ENCODE data around the gene PTGFR. TPM values are rescaled to one million over a fixed set of nuclear protein-coding genes. Genes with fewer than 3 reads are reported as not detected.

PTGFR gene
- total and polyA plus RNA-seq, 2 of the 13 experiments (the other 11 are each of a cell fraction or from before 2014, with no cell fraction given): not detected

DNA sequence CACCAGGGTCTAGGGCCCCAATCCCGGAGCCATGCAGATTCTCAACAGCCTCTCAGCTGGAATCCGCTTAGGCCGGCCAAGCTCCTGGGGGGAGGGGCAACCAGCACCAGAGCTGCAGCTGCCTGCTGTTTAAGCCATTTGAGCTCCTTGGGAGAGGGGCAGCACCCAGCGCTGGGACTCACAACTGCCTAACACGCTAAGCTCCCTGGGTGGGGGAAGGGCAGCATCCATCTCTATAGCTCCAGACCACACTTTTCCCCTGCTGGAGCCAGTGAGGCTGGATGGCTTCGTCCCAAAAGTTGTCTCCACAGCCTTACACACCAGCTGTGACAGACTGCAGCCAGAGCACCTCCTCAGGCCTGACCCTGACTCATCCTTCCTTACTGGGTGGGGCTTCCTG lies 6.9 kb upstream of the PTGFR start:
- Histone ChIP-seq H3K4me2 (ENCODE audit: low read depth, low read length) (no peak overlapping the region), H4K20me1 (ENCODE audit: insufficient read depth, low read length) (no peaks in the 10 kb centered on the region), H3K27ac (ENCODE audit: extremely low read length, insufficient read depth, low read length) (no peak overlapping the region), H3K9ac (ENCODE audit: insufficient read depth, low read depth, low read length) (no peak overlapping the region), H3K36me3 (replicated peaks in 1 of 2; ENCODE audit: control insufficient read depth in 1 of 2, insufficient read depth in 2 of 2, low read length in 2 of 2) (no peaks in the 10 kb centered on the region), H3K9me3 (ENCODE audit: low read length) (no peaks in the 10 kb centered on the region), H3K4me3 (replicated peaks in 1 of 3; ENCODE audit: insufficient read depth in 1 of 3, low read depth in 2 of 3, low read length in 3 of 3) (no peak overlapping the region), H2AFZ (ENCODE audit: low read length) (no peak overlapping the region), H3K4me1 (ENCODE audit: insufficient read depth, low read length) (no peaks in the 10 kb centered on the region), H3K79me2 (ENCODE audit: insufficient read depth, low read length) (no peaks in the 10 kb centered on the region), H3K27me3 (ENCODE audit: control insufficient read depth in 1 of 2, insufficient read depth in 2 of 2, low read length in 2 of 2) (no peaks in the 10 kb centered on the region)
- WGBS (ENCODE audit: low lambda C conversion rate): 6% methylated on average over 3 of the region's 6 CpGs
- POLR2A ChIA-PET: no interaction called here
- in situ Hi-C loops (cut with HindIII; ENCODE audit: extremely low pct_ligation_motif_present, low pct_unique_long_range_greater_than_20kb) (no loop called here), intact Hi-C loops (cut with micrococcal nuclease; ENCODE audit: unreplicated experiment) (no loop called here)
- TF ChIP-seq ZNF841 (CRISPR knock-in tag; IDR thresholded peaks at IDR 0.05; ENCODE audit: borderline replicate concordance) (no peak), ZNF451 (CRISPR knock-in tag; IDR thresholded peaks at IDR 0.05) (no peak), IRF9 (CRISPR knock-in tag; IDR thresholded peaks at IDR 0.05; ENCODE audit: borderline replicate concordance) (no peak), AHR (CRISPR knock-in tag; IDR thresholded peaks at IDR 0.05) (no peak), HMGXB3 (CRISPR knock-in tag; IDR thresholded peaks at IDR 0.05; ENCODE audit: borderline replicate concordance) (no peak), ZNF878 (CRISPR knock-in tag; IDR thresholded peaks at IDR 0.05) (no peak), ZNF710 (CRISPR knock-in tag; IDR thresholded peaks at IDR 0.05; ENCODE audit: borderline replicate concordance) (no peak), TBL1XR1 (IDR thresholded peaks at IDR 0.05; ENCODE audit: borderline replicate concordance, low read length, partially characterized antibody) (no peak), ZNF430 (CRISPR knock-in tag; IDR thresholded peaks at IDR 0.05) (no peak)
- TF ChIP-seq, protein P1, sequence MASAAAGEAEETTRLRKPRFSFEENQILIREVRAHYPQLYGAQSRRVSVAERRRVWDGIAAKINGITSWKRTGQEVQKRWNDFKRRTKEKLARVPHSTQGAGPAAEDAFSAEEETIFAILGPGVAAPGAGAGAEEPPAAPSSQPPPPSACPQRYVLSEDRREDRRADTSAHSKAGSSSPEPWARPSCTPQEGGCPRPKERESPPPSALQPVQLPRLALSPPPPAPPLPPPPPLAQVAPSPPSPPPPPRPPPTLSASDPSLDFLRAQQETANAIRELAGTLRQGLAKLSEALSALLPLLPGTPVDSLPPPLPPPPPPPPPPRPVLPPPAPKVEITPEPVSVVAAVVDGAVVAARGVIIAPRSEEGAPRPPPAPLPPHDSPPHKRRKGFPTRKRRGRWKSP (CRISPR knock-in tag; IDR thresholded peaks at IDR 0.05): no peak
- TF ChIP-seq, protein P2, sequence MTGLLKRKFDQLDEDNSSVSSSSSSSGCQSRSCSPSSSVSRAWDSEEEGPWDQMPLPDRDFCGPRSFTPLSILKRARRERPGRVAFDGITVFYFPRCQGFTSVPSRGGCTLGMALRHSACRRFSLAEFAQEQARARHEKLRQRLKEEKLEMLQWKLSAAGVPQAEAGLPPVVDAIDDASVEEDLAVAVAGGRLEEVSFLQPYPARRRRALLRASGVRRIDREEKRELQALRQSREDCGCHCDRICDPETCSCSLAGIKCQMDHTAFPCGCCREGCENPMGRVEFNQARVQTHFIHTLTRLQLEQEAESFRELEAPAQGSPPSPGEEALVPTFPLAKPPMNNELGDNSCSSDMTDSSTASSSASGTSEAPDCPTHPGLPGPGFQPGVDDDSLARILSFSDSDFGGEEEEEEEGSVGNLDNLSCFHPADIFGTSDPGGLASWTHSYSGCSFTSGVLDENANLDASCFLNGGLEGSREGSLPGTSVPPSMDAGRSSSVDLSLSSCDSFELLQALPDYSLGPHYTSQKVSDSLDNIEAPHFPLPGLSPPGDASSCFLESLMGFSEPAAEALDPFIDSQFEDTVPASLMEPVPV (CRISPR knock-in tag; IDR thresholded peaks at IDR 0.05): no peak
- TF ChIP-seq, protein P3, sequence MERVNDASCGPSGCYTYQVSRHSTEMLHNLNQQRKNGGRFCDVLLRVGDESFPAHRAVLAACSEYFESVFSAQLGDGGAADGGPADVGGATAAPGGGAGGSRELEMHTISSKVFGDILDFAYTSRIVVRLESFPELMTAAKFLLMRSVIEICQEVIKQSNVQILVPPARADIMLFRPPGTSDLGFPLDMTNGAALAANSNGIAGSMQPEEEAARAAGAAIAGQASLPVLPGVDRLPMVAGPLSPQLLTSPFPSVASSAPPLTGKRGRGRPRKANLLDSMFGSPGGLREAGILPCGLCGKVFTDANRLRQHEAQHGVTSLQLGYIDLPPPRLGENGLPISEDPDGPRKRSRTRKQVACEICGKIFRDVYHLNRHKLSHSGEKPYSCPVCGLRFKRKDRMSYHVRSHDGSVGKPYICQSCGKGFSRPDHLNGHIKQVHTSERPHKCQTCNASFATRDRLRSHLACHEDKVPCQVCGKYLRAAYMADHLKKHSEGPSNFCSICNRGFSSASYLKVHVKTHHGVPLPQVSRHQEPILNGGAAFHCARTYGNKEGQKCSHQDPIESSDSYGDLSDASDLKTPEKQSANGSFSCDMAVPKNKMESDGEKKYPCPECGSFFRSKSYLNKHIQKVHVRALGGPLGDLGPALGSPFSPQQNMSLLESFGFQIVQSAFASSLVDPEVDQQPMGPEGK (CRISPR knock-in tag; IDR thresholded peaks at IDR 0.05): no peak
- FAIRE-seq (no peak), DNase-seq (ENCODE audit: low spot score) (no peak), ATAC-seq (no peak)
- no TSS peak for BruUV-seq (replicated peaks)
- CTCF ChIA-PET (ENCODE audit: low intra/inter-chr PET ratio, low total read pairs): no interaction called here

Data from HepG2 (cell line).